K562 (cell line): Measurements from ENCODE around the gene SLC25A42. TPM values are rescaled to one million over a fixed set of nuclear protein-coding genes. Genes with fewer than 3 reads are reported as not detected.

Source experiments
- NFYB ChIP-seq: IDR thresholded peaks from 2 replicates; pipeline ENCODE4 v1.6.1; 2011; ENCODE audit warnings: mild to moderate bottlenecking, moderate library complexity; ENCODE audit not compliant: insufficient read length; ENCODE audit errors: extremely low read depth
- POLR2A ChIP-seq: fragments of 450-650 bp; conservative IDR thresholded peaks from 2 replicates; pipeline ENCODE4 v1.6.1; 2016
- SMC3 ChIP-seq: conservative IDR thresholded peaks from 2 replicates; pipeline ENCODE4 v1.6.1; 2011; ENCODE audit warnings: low read depth, low read length, improper control_type of control experiment; ENCODE audit not compliant: insufficient read depth
- ZBTB7A ChIP-seq: IDR thresholded peaks from 2 replicates; pipeline ENCODE4 v1.6.1; 2011; ENCODE audit warnings: low read depth, mild to moderate bottlenecking, low read length, moderate library complexity, borderline replicate concordance; ENCODE audit not compliant: control insufficient read depth
- polyA plus RNA-seq, 8 experiments: library from polyadenylated mRNA; depleted of rRNA in 4 of 8; stranded (reverse) in 5 of 8; unstranded in 3 of 8; fragments of >200 nt; fragmentation: Nextera tagmentation in 2 of 8; fragmentation: Illumina TruSeq in 1 of 8; extraction: Ambion mirVana in 2 of 8; extraction: Trizol in 1 of 8; gene quantifications; 2 replicates each; pipeline versions ENCODE4 v1.2.1 to v1.2.3, GENCODE V29; 2011 to 2014; ENCODE audit warnings: inconsistent platforms in 1 of 8, missing spikeins in 1 of 8
- total RNA-seq, 7 experiments: library from RNA; depleted of rRNA in 6 of 7; stranded (reverse); fragments of >200 nt in 6 of 7; fragmentation: Illumina TruSeq in 2 of 7; extraction: Trizol in 2 of 7; gene quantifications; 2 replicates each; pipeline versions ENCODE4 v1.2.1 to v1.2.3, GENCODE V29; 2011 to 2021; ENCODE audit warnings: low replicate concordance in 1 of 7
- TF ChIP-seq, protein P1 (sequence below): sonication (generic); formaldehyde crosslinking; IDR thresholded peaks from 2 replicates; pipeline ENCODE4 v1.8.0; 2022; ENCODE audit warnings: mild to moderate bottlenecking, missing genetic modification reagents
- TF ChIP-seq, protein P2 (sequence below): sonication (generic); formaldehyde crosslinking; IDR thresholded peaks from 2 replicates; pipeline ENCODE4 v1.8.0; 2023; ENCODE audit warnings: mild to moderate bottlenecking, missing genetic modification reagents

SLC25A42 gene
- total and polyA plus RNA-seq, 9 of the 15 experiments (the other 6 are each of a cell fraction or from before 2014, with no cell fraction given) = 0.59 to 32.2 (median 14.1) TPM

DNA sequence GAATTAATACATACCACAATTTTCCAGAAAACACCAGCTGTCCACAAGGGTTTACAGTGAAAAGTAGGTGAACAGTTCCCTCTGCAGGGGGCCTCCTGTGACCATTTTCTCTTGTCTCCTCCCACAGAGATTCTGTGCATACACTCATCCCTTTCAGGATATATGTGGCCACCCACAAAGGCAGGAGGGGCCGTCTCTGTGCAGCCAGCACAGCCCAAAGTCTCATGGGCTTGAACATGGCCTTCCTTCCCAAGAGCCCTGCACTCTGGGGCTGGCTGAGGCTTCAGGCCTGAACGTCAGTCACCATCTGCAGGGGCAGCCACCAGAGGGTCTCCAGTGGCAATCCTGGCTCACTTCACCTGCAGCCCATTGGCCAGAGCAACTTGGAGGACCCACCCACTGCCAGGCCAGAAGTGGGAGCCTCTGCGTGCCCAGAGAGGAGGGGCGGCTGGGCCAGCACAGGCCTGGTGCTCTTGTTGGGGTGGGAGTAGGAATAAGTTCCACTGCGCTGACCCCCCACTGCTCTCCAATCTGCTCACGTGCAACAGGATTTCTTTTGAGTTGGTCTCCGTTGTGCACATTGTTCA lies 49.3 kb downstream of the SLC25A42 start (continued):
- TF ChIP-seq, protein P1, sequence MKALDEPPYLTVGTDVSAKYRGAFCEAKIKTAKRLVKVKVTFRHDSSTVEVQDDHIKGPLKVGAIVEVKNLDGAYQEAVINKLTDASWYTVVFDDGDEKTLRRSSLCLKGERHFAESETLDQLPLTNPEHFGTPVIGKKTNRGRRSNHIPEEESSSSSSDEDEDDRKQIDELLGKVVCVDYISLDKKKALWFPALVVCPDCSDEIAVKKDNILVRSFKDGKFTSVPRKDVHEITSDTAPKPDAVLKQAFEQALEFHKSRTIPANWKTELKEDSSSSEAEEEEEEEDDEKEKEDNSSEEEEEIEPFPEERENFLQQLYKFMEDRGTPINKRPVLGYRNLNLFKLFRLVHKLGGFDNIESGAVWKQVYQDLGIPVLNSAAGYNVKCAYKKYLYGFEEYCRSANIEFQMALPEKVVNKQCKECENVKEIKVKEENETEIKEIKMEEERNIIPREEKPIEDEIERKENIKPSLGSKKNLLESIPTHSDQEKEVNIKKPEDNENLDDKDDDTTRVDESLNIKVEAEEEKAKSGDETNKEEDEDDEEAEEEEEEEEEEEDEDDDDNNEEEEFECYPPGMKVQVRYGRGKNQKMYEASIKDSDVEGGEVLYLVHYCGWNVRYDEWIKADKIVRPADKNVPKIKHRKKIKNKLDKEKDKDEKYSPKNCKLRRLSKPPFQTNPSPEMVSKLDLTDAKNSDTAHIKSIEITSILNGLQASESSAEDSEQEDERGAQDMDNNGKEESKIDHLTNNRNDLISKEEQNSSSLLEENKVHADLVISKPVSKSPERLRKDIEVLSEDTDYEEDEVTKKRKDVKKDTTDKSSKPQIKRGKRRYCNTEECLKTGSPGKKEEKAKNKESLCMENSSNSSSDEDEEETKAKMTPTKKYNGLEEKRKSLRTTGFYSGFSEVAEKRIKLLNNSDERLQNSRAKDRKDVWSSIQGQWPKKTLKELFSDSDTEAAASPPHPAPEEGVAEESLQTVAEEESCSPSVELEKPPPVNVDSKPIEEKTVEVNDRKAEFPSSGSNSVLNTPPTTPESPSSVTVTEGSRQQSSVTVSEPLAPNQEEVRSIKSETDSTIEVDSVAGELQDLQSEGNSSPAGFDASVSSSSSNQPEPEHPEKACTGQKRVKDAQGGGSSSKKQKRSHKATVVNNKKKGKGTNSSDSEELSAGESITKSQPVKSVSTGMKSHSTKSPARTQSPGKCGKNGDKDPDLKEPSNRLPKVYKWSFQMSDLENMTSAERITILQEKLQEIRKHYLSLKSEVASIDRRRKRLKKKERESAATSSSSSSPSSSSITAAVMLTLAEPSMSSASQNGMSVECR (CRISPR knock-in tag) = peak; percentile 21; the same call in 1 of the 2 replicates
- TF ChIP-seq NFYB = peak; percentile 12
- TF ChIP-seq ZBTB7A = 0 out of 2 replicates have a peak, but pooled peaks have one; percentile 24
- TF ChIP-seq POLR2A = peak; percentile 44
- TF ChIP-seq, protein P2, sequence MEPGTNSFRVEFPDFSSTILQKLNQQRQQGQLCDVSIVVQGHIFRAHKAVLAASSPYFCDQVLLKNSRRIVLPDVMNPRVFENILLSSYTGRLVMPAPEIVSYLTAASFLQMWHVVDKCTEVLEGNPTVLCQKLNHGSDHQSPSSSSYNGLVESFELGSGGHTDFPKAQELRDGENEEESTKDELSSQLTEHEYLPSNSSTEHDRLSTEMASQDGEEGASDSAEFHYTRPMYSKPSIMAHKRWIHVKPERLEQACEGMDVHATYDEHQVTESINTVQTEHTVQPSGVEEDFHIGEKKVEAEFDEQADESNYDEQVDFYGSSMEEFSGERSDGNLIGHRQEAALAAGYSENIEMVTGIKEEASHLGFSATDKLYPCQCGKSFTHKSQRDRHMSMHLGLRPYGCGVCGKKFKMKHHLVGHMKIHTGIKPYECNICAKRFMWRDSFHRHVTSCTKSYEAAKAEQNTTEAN = no peak
- TF ChIP-seq SMC3 = peak; percentile 43; the same call in 1 of the 2 replicates
